Activated CD8-positive, alpha-beta memory T cell treated with anti-CD3 and anti-CD28 coated beads for 36 hours (primary cell): ENCODE data around the gene TTLL9. TPM values are rescaled to one million over a fixed set of nuclear protein-coding genes. Genes with fewer than 3 reads are reported as not detected.
"Not testable (repeated sequence)": the region's sequence is repeated elsewhere in the genome, so short reads cannot be mapped to it uniquely, and the experiment has no call there.

Experiments used
- CTCF ChIA-PET: fragments of 350-600 bp; sonication (Branson Sonifier 250); formaldehyde crosslinking; loops from one replicate; lab custom pipeline; 2021; ENCODE audit warnings: antibody characterized with exemption; lab: Charles Lee
- POLR2A ChIA-PET: fragments of 350-600 bp; sonication (Branson Sonifier 250); formaldehyde crosslinking; loops from one replicate; lab custom pipeline; 2021; ENCODE audit warnings: antibody characterized with exemption; lab: Charles Lee
- total RNA-seq, 2 experiments: library from RNA; stranded (reverse); gene quantifications; one replicate each; pipeline ENCODE4 v1.2.3, GENCODE V29; 2021

TTLL9 gene
- total RNA-seq, 2 experiments from 2014 or later: not detected

DNA sequence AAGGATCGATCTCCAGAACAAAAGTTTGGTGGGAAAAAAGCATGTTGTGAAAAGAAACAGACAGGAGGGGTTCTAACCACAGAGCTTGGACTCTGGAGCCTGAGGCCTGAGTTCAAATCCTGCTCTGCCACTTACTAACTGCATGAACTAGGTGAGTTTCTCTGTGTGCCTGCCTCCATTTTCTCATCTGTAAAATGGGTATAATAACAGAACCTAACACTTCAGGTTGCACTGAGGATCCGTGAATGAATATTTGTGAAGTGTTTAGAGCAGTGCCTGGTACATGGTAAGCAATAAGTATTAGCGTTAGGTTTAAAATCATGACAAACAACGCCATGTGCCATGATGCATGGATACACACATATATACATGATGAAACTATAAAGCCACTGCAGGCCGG is 36.6 kb downstream of the TTLL9 start:
- POLR2A ChIA-PET: no interaction called here
- CTCF ChIA-PET: no interaction called here

DNA sequence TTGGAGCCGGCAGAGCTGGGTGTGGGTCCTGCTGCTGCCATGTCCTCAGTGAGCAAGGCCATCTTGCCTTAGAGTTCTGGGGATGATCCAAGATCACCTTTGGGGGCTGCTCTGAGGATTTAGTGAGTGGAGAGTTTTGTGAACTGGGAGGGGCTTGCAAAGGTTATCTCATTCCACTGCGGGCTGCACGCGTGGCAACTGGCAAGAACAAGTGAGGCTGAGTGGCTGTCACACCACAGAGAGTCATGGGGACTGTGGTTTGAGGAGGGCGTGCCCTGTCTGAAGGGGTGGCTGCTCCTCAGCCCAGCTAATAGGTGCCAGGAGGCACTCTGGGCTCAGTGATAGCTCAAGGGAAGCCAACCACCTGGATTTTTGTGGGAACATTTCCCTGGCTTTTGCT is 37.6 kb downstream of the TTLL9 start:
- ChIA-PET POLR2A (no interaction called here), CTCF (interaction anchor here (0.6 kb wide), 1 partner anchor 1190 kb away, joined by 3 read pairs; no protein-coding TSS in a partner anchor)

DNA sequence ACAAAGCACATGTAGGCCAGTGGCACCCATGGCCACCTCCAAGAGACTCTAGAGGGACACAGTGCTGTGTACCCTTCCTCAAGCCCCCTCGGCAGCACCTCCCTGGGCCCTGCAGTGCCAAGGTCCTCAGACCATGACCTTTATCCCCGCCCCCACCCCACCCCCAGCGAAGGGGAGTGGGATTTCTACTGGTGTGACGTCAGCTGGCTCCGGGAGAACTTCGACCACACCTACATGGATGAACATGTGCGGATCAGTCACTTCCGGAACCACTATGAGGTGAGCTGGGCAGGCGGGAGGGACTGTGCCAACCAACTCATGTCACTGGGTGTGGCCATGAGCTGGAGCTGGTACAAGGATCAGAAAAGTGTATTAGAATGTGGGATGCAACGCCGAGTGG is 38.0 kb downstream of the TTLL9 start:
- ChIA-PET CTCF (interaction anchor here (0.6 kb wide), 1 partner anchor 1190 kb away, joined by 3 read pairs; no protein-coding TSS in a partner anchor), POLR2A (no interaction called here)

DNA sequence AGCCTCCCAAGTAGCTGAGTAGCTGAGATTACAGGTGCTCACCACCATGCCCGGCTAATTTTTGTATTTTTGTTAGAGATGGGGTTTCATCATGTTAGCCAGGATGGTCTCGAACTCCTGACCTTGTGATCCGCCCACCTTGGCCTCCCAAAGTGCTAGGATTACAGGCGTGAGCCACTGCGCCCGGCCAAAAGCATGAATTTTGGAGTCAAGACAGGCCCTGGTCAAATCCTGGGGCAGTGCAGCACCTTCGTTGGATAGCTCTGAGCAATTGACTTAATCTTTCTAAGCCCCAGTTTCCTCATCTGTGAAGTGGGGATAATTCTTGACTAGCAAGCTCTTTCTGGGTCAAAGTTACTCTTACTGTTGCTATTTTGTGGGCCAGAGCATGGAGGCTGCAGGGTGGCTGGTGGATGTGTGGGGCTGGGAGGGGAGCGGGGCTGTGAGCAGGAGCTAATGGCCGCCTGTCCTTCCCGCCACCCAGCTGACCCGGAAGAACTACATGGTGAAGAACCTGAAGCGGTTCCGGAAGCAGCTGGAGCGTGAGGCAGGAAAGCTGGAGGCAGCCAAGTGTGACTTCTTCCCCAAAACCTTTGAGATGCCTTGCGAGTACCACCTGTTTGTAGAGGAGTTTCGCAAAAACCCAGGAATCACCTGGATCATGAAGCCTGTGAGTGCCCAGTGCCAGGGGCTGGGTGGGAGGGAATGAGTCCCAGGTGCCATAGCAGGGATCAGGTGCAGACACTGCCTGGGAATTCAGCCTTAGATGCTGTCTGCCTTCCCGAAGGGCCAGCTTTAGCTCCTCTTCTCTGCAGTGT is 39.0 kb downstream of the TTLL9 start:
- CTCF ChIA-PET: interaction anchor here (1.8 kb wide), 1 partner anchor 56 kb away, joined by 4 read pairs; no protein-coding TSS in a partner anchor
- POLR2A ChIA-PET: no interaction called here

DNA sequence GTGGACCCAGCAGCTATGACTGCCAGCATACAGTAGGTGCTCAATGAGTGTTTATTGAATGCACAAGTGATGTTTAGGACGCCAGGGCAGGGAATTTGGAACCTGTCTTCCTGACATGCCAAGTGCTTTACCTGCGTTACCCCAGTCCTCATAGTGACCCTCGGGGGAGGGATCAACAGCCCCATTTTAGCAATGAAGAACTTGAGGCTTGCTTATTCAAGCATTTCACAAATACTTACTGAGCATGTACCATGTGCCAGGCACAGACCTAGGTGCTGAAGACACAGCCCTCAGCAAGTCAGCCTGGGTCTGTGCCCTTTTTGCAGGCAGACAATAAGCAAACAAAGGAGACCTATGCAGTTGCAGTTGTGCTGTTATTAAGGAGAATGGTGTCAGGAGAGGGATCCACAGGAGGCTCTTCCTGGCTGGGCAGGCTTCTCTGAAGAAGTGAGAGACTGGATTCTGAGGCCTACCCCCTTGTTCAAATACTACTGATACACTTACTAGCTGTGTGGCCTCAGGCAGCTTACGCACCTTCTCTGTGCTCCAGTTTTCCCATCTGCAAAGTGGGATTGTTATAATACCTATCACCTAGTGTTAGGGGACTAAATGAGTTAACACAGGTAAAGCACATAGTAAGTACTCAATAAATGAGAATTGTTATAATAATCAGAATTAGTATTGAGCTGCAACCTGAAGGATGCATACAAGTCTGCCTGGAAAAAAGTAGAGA is 39.8 kb downstream of the TTLL9 start:
- ChIA-PET CTCF (interaction anchor here (1.8 kb wide), 1 partner anchor 57 kb away, joined by 4 read pairs; no protein-coding TSS in a partner anchor), POLR2A (no interaction called here)

DNA sequence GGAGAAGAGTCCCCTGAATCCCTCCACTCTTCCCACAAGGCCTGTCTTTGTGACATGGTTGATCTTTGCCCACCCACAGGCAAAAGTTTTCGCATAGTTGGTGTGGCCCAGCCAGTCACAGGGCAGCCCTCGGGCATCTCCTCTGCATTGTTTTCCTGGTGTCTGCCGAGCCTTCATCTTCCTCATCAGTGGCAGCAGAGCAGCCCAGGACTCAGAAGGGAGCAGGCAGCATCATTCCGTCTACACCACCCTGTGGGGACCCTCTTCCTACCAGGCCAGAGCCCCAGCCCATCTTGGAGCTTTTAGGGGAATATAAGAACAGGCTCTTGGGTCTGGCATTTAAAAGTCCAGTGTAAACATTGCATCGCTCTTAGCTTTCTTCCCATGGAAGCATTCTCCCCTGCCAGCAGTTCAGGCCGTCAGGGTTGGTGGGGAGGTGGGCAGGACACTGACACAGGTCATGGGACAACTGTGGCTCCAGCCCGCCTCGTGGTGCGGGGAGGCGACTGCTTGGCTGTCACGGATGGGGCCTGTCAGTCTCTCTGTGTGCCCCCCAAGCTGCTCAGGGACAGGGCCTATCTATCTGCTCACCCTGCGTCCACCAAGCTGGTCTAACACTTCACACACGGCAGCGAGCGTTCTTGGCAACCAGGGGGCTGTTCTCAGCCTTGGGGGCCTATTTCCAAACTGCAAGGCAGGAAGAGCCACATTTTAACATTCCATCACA is 43.2 kb downstream of the TTLL9 start:
- ChIA-PET POLR2A (no interaction called here), CTCF (interaction anchor here (0.9 kb wide), 1 partner anchor 177 kb away, joined by 3 read pairs; no protein-coding TSS in a partner anchor)

DNA sequence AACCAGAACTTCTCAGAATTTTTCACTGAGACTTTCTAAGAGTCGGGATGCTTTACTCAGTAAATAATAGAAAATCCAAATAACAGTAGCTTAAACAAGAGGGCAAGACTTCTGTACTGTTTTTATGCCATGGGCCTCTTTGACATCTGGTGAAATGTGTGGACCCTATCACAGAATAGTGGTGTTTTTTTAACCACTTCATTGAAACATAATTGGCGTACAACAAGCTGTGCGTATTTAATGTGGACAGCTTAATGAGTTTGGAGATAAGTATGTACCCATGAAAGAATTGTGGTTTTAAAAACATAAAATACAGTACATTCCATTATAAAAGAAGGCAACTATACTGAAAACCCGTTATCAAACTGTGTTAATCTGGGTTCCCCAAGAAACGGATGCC is 43.7 kb downstream of the TTLL9 start:
- ChIA-PET CTCF (interaction anchor here (0.9 kb wide), 1 partner anchor 176 kb away, joined by 3 read pairs; no protein-coding TSS in a partner anchor), POLR2A (no interaction called here)

DNA sequence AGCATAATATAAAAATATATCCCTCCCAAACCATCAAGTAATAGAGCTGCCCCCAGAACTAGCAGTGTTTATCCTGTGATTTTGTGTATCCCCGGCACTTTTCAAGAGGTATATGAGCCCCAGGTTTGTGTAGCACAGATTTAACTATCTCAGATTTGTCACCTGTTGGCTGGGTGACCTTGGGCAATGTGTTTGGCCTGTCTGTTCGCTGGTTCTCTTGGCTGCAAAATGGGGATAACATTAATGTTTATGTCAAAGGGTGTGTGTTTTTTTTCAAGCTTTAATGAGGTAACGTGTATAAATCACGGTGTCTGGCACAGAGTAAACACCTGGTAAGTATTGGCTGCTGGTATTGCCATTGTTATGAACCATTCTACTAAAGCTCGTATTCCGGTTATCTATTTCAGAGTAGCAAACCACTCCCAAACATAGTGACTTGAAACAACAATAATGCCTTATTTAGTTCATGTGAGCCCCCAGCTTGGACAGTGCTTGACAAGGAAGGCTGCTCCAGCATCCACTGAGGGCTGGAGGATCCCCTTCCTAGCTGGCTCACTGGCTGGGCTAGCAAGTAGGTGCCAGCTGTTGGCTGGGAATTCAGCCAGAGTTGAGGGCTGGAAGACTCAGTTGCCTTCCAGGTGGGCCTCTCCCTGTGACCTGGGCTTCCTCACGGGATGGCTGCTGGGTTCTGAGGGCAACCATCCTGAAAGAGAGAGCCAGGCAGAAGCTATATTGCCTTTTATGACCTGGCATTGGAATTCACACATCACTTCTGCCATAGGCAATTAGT is 45.3 kb downstream of the TTLL9 start:
- CTCF ChIA-PET: no interaction called here
- POLR2A ChIA-PET: no interaction called here

DNA sequence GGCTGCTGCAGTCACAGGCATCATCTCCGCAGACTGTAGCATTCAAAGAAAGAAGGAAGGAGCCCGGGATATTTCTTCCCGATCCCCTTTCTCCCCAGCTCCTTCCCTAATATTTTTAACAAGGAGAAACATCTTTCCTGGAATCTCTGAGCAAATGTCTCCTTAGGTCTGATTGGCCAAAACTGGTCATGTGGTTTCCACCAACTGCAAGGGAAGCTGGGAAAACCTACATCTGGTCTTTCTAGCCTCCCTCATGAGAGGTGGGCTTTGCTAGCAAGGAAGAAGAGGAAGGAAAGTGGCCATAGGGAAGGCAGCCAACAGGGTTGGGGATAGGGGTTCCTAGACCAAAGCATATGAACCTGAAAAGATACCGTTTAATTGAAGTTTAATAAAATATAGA is 46.3 kb downstream of the TTLL9 start:
- CTCF ChIA-PET: no interaction called here
- POLR2A ChIA-PET: no interaction called here

DNA sequence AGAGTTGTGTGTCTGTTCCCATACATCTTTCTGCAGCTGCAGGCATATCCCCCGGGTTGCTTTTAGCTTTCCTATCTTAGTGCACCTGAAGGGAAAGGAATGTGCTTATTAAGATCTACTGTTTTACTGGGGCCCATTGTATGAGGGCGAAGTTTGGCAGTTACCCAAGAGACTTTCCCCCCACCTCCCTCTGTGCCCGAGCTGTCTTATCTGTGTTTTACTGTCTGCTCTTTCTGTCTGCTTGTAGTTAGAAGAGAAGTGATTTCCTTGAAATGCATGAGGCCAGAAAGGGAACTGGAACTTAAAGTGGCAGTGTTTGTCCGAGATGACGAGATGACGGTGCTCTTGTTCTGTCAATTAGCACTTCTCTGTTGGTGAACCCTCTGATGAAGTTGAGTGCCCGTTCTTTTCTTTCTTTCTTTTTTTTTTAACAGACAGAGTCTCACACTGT is 47.6 kb downstream of the TTLL9 start:
- CTCF ChIA-PET: interaction anchor here (1.2 kb wide), 1 partner anchor 95 kb away, joined by 3 read pairs; no protein-coding TSS in a partner anchor

DNA sequence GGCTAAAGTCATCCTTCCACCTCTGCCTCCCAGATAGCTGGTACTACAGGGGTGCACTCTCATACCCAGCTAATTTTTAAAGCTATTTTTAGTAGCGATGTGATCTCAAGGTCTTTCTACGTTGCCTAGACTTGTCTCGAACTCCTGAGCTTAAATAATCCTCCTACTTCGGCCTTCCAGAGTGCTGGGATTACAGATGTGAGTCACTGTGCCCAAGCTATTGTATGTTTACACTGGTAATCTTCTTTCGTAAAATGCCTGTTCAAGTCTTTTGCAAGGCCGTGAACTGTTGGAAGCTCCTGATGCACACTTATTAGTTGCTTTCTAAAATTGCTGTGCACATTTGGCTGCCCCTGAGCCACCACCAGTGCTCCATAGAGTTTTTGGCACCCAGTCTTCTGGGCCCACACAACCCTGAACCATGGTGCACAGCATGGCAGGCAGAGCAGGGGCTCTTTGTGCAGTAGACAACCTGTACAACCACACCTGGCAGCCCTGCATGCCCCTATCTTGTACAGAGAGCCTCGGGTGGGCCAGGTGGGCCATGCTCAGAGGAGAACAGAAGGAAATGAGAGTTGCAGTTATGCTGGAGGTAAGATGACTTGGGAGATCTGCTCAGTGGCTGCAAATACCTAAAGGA is 48.2 kb downstream of the TTLL9 start:
- ChIA-PET CTCF (interaction anchor here (1.2 kb wide), 1 partner anchor 95 kb away, joined by 3 read pairs; no protein-coding TSS in a partner anchor), POLR2A (no interaction called here)

More for the DNA sequence above, 47.6 kb downstream of the TTLL9 start:
- POLR2A ChIA-PET: not testable (repeated sequence)

DNA sequence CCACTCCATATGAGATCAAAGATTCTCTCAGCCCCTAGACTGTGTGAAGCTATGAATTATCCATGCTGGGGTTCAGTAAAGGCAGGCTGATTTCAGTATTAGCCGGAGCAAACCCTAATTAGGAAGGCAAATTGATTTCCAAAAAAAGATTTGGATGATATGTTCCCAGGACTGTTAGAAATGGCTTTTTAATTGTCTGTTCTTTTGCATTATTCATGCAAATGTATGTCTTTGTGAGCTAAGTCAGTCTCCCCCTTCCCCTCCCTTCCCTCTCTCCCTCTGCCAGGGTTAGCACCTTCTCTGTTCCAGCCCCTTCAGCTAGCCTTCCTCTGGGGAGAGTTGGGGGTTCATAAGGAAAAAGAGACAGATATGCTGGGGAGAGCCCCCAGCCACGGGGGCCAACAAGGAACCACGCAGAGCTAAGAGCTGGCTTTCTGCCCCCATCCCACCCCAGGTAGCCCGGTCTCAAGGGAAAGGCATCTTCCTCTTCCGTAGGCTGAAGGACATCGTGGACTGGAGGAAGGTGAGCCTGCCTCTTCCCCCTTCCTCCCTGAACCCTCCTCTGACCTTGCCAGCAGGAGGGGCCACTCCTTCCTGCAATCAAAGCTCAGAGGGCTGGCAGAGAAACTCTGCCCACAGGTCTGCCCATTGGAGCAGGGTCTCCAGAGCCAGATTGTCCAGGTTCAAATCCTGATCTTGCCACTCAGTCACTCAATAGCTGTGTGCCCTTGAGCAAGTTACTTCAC is 49.1 kb downstream of the TTLL9 start:
- ChIA-PET POLR2A (interaction anchor here (0.6 kb wide), 1 partner anchor 13 kb away, joined by 3 read pairs; no protein-coding TSS in a partner anchor), CTCF (no interaction called here)

DNA sequence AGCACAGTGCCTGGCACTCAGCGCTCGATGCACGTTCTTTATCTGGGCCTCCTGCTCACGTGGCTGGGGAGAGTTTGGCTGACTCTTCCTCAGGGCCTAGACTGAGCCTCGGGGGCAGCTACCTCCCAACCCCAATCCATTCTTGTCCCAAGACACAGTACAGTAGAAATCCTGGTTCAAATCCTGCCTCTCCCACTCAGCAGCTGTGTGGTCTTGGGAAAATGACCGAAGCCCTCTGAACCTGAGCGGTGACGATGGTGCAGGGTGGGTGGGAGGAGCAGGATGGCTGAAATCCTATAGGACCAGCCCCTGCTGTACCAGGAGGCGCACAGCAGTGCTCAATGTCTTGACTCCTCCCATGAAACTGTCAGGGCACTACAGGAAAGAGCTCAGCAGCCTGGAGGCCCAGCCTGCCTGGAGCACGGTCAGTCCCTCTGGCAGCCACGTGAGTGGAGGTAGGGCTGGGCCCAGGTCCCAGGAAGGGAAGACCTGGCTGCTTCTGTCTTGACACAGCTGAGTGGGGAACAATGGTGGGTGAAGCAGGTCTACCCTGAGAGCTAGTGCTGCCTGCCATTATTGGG is 49.9 kb downstream of the TTLL9 start:
- ChIA-PET CTCF (no interaction called here), POLR2A (no interaction called here)

DNA sequence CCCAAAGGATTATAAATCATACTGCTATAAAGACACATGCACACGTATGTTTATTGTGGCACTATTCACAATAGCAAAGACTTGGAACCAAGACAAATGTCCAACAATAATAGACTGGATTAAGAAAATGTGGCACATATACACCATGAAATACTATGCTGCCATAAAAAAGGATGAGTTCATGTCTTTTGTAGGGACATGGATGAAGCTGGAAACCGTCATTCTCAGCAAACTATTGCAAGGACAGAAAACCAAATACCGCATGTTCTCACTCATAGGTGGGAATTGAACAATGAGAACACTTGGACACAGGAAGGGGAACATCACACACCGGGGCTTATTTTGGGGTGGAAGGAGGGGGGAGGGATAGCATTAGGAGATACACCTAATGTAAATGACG is 51.0 kb downstream of the TTLL9 start:
- POLR2A ChIA-PET, CTCF ChIA-PET: not testable (repeated sequence)

DNA sequence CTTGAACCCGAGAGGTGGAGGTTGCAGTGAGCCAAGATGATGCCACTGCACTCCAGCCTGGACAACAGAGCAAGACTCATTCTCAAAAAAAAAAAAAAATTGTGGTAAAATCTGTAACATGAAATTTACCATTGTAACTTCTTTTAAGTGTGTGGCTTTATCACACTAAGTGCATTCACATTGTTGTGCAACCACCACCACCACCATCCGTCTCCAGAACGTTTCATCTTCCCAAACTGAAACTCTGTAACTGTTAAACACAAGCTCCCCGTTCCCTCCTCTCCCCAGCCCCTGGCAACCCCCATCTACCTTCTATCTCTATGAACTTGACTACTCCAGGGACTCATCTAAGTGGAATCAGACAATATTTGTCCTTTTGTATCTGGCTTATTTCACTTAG is 51.7 kb downstream of the TTLL9 start:
- ChIA-PET POLR2A (no interaction called here), CTCF (interaction anchor here (0.9 kb wide), 1 partner anchor 75 kb away, joined by 3 read pairs; no protein-coding TSS in a partner anchor)

DNA sequence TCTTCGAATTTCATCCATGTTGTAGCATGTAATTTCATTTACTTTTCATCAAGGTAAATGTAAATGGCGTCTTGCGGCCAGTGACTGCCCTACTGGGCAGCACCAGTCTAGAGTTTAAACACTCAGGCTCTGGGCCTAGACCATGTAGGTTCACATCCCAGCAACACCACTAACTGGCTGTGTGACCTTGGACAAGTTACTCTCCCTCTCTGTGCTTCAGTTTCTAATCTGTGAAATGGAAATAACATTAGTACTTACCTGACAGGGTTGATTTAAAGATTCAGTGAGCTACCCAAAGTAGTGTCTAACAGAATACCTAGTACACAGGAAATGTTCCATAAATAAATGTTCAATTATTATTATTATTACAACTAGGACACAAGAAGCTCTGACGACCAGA is 52.2 kb downstream of the TTLL9 start:
- POLR2A ChIA-PET: no interaction called here
- CTCF ChIA-PET: interaction anchor here (0.9 kb wide), 1 partner anchor 75 kb away, joined by 3 read pairs; no protein-coding TSS in a partner anchor
